ENCODE data around the gene MDC1. TPM values are rescaled to one million over a fixed set of nuclear protein-coding genes. Genes with fewer than 3 reads are reported as not detected.

MDC1 gene
- total RNA-seq, 1 experiment from 2014 or later = 75.8 TPM

DNA sequence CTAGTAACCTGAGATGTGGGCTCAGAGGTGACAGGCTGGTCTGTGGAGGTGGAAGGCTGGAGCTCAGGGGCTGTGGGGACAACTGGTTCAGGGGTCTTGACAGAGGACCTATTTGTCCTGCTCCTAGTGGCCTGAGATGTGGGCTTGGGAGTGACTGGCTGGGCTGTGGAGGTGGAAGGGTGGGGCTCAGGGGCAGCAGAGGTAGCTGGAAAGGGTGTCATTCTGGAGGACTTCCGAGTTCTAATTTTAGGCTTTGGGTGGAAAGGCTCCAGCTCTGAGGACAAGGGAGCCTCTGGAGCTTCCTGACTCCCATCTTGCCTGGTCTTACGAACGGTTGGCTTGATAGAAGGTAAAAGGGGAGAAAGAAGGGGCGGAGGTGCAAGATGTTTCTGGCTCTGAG is 11.5 kb downstream of the MDC1 start:
- ChIA-PET POLR2A (no interaction called here), CTCF (no interaction called here), RAD21 (ENCODE audit: low non-redundant PET in 1 of 2, low total read pairs in 2 of 2, uncharacterized antibody in 2 of 2, unreplicated experiment in 2 of 2) (no interaction called here)
- H3K9me2 ChIP-seq (ENCODE audit: insufficient read depth) = no peaks in the 10 kb centered on the region
- no peaks in the 10 kb centered on the region for H3K79me2 ChIP-seq (ENCODE audit: insufficient read depth, low read length)
- H3K9ac ChIP-seq (ENCODE audit: low read length) = no peak overlapping the region
- TF ChIP-seq TCF7L2 (IDR thresholded peaks at IDR 0.05; ENCODE audit: borderline replicate concordance, extremely low read depth, insufficient read depth, insufficient read length) (no peak), YY1 (IDR thresholded peaks at IDR 0.05; ENCODE audit: extremely low read depth, insufficient replicate concordance, low read depth, low read length) (no peak), SRF (IDR thresholded peaks at IDR 0.05; ENCODE audit: low read depth) (no peak), EGR1 (IDR thresholded peaks at IDR 0.05; ENCODE audit: low read depth) (no peak), POLR2A (IDR thresholded peaks at IDR 0.05; ENCODE audit: borderline replicate concordance, extremely low read depth, insufficient read depth, insufficient read length) (no peak), SIN3A (IDR thresholded peaks at IDR 0.05; ENCODE audit: low read depth) (no peak), EZH2phosphoT487 (IDR thresholded peaks at IDR 0.05; ENCODE audit: borderline replicate concordance) (no peak), CEBPB (IDR thresholded peaks at IDR 0.05; ENCODE audit: low read depth) (no peak), JUND (IDR thresholded peaks at IDR 0.05) (no peak), ZFX (IDR thresholded peaks at IDR 0.05) (no peak), ELF1 (IDR thresholded peaks at IDR 0.05; ENCODE audit: borderline replicate concordance, low read depth) (no peak), RAD21 (IDR thresholded peaks at IDR 0.05; ENCODE audit: low read depth) (no peak), POLR2AphosphoS5 (IDR thresholded peaks at IDR 0.05; ENCODE audit: low read depth, low read length) (no peak), FOSL1 (IDR thresholded peaks at IDR 0.05; ENCODE audit: low read depth) (no peak)
- TF ChIP-seq, protein P1, sequence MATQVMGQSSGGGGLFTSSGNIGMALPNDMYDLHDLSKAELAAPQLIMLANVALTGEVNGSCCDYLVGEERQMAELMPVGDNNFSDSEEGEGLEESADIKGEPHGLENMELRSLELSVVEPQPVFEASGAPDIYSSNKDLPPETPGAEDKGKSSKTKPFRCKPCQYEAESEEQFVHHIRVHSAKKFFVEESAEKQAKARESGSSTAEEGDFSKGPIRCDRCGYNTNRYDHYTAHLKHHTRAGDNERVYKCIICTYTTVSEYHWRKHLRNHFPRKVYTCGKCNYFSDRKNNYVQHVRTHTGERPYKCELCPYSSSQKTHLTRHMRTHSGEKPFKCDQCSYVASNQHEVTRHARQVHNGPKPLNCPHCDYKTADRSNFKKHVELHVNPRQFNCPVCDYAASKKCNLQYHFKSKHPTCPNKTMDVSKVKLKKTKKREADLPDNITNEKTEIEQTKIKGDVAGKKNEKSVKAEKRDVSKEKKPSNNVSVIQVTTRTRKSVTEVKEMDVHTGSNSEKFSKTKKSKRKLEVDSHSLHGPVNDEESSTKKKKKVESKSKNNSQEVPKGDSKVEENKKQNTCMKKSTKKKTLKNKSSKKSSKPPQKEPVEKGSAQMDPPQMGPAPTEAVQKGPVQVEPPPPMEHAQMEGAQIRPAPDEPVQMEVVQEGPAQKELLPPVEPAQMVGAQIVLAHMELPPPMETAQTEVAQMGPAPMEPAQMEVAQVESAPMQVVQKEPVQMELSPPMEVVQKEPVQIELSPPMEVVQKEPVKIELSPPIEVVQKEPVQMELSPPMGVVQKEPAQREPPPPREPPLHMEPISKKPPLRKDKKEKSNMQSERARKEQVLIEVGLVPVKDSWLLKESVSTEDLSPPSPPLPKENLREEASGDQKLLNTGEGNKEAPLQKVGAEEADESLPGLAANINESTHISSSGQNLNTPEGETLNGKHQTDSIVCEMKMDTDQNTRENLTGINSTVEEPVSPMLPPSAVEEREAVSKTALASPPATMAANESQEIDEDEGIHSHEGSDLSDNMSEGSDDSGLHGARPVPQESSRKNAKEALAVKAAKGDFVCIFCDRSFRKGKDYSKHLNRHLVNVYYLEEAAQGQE (IDR thresholded peaks at IDR 0.05; ENCODE audit: low read depth) = no peak
- TF ChIP-seq, protein P2, sequence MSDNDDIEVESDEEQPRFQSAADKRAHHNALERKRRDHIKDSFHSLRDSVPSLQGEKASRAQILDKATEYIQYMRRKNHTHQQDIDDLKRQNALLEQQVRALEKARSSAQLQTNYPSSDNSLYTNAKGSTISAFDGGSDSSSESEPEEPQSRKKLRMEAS (IDR thresholded peaks at IDR 0.05) = no peak
- TF ChIP-seq, protein P3, sequence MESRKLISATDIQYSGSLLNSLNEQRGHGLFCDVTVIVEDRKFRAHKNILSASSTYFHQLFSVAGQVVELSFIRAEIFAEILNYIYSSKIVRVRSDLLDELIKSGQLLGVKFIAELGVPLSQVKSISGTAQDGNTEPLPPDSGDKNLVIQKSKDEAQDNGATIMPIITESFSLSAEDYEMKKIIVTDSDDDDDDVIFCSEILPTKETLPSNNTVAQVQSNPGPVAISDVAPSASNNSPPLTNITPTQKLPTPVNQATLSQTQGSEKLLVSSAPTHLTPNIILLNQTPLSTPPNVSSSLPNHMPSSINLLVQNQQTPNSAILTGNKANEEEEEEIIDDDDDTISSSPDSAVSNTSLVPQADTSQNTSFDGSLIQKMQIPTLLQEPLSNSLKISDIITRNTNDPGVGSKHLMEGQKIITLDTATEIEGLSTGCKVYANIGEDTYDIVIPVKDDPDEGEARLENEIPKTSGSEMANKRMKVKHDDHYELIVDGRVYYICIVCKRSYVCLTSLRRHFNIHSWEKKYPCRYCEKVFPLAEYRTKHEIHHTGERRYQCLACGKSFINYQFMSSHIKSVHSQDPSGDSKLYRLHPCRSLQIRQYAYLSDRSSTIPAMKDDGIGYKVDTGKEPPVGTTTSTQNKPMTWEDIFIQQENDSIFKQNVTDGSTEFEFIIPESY (IDR thresholded peaks at IDR 0.05; ENCODE audit: extremely low read depth, insufficient replicate concordance, low read length) = no peak
- TF ChIP-seq, protein P4, sequence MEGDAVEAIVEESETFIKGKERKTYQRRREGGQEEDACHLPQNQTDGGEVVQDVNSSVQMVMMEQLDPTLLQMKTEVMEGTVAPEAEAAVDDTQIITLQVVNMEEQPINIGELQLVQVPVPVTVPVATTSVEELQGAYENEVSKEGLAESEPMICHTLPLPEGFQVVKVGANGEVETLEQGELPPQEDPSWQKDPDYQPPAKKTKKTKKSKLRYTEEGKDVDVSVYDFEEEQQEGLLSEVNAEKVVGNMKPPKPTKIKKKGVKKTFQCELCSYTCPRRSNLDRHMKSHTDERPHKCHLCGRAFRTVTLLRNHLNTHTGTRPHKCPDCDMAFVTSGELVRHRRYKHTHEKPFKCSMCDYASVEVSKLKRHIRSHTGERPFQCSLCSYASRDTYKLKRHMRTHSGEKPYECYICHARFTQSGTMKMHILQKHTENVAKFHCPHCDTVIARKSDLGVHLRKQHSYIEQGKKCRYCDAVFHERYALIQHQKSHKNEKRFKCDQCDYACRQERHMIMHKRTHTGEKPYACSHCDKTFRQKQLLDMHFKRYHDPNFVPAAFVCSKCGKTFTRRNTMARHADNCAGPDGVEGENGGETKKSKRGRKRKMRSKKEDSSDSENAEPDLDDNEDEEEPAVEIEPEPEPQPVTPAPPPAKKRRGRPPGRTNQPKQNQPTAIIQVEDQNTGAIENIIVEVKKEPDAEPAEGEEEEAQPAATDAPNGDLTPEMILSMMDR (IDR thresholded peaks at IDR 0.05 in 2 of 3, conservative IDR thresholded peaks at IDR 0.05 in 1 of 3; ENCODE audit: borderline replicate concordance in 1 of 3, insufficient read depth in 1 of 3, low read depth in 2 of 3, low read length in 2 of 3) = no peak
- no peak overlapping the region for H3K4me2 ChIP-seq (ENCODE audit: low read length)
- no peak overlapping the region for H3K4me3 ChIP-seq (replicated peaks in 1 of 2; ENCODE audit: low read depth in 1 of 2, low read length in 2 of 2)
- intact Hi-C loops (cut with micrococcal nuclease) = no loop called here
- H3K9me3 ChIP-seq (ENCODE audit: control insufficient read depth in 1 of 2, insufficient read depth in 1 of 2, low read depth in 1 of 2, low read length in 2 of 2) = no peaks in the 10 kb centered on the region
- H4K20me1 ChIP-seq (ENCODE audit: insufficient read depth) = no peaks in the 10 kb centered on the region
- no TSS peak for BruUV-seq (replicated peaks)
- peaks cover 4 to 10% of the 10 kb centered on the region in 2 experiments; a peak in 3 of 4 replicates for H3K4me1 ChIP-seq (ENCODE audit: control insufficient read depth in 1 of 2, insufficient read depth in 2 of 2, low read length in 2 of 2)
- H3K36me3 ChIP-seq (ENCODE audit: control insufficient read depth in 1 of 2, insufficient read depth in 2 of 2, low read length in 2 of 2) = peaks cover 10 to 11% of the 10 kb centered on the region in 2 experiments; a peak in 3 of 4 replicates
- H3K27me3 ChIP-seq (ENCODE audit: insufficient read depth, low read length) = no peaks in the 10 kb centered on the region
- no peak overlapping the region for H3K27ac ChIP-seq (ENCODE audit: low read depth, low read length)
- no peak for DNase-seq (ENCODE audit: low read depth, low spot score)
- no peak for ATAC-seq
- H2AFZ ChIP-seq (ENCODE audit: low read depth, low read length, poor library complexity, severe bottlenecking) = no peak overlapping the region
